Ovary (tissue), 3 donors: ENCODE results near the gene SYT2.

Experiments used
- EP300 ChIP-seq: sonication (generic); formaldehyde crosslinking; IDR thresholded peaks from one replicate; pipeline ENCODE4 v1.6.1; 2017; ENCODE audit warnings: antibody characterized with exemption
- POLR2A ChIP-seq: fragments of 450-650 bp; IDR thresholded peaks from one replicate; pipeline ENCODE4 v1.6.1; 2017; ENCODE audit warnings: antibody characterized with exemption, mild to moderate bottlenecking, moderate library complexity
- TF ChIP-seq, protein P1 (sequence below), 3 donors: fragments of 450-650 bp in 2 of 3; fragments of 200-600 bp in 1 of 3; IDR thresholded peaks; one replicate each; pipeline versions ENCODE4 v1.5.1 to v1.8.0; 2016 to 2022; ENCODE audit warnings: antibody characterized with exemption in 3 of 3, mild to moderate bottlenecking in 1 of 3
- donor health status: DM: no; HTN: no; CAD: no.

DNA sequence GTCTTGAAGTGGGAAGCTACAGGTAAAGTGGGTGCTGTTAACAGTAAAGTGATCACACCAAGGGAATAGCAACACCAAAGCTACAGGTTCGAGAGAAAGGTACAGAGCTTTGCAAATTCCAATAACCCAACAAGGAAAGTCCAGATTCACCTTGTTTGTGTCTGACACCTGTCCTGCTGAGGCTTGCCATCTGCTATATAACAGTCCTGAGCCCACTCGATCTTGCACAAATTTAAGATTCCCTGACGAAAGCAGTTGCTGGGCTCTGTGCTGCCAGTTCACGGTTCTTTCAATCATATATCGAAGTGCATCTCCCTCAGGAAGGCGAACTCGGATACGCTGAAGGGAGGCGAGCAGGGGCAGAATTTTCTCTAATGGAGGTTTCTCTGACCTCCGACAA lies 23.0 kb upstream of the SYT2 start:
- TF ChIP-seq, protein P1, sequence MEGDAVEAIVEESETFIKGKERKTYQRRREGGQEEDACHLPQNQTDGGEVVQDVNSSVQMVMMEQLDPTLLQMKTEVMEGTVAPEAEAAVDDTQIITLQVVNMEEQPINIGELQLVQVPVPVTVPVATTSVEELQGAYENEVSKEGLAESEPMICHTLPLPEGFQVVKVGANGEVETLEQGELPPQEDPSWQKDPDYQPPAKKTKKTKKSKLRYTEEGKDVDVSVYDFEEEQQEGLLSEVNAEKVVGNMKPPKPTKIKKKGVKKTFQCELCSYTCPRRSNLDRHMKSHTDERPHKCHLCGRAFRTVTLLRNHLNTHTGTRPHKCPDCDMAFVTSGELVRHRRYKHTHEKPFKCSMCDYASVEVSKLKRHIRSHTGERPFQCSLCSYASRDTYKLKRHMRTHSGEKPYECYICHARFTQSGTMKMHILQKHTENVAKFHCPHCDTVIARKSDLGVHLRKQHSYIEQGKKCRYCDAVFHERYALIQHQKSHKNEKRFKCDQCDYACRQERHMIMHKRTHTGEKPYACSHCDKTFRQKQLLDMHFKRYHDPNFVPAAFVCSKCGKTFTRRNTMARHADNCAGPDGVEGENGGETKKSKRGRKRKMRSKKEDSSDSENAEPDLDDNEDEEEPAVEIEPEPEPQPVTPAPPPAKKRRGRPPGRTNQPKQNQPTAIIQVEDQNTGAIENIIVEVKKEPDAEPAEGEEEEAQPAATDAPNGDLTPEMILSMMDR (IDR thresholded peaks at IDR 0.05), result no peak
- TF ChIP-seq POLR2A (no peak), EP300 (no peak)
